HG03039 (cell line): ENCODE results near the gene RAP1GAP2.

Experiments used
- ATAC-seq: cut with Tn5 transposase; IDR thresholded peaks from one replicate; pipeline ENCODE4 v1.9.1; 2021; ENCODE audit warnings: mild to moderate bottlenecking, moderate library complexity; ENCODE audit not compliant: unreplicated experiment

Gene RAP1GAP2

DNA sequence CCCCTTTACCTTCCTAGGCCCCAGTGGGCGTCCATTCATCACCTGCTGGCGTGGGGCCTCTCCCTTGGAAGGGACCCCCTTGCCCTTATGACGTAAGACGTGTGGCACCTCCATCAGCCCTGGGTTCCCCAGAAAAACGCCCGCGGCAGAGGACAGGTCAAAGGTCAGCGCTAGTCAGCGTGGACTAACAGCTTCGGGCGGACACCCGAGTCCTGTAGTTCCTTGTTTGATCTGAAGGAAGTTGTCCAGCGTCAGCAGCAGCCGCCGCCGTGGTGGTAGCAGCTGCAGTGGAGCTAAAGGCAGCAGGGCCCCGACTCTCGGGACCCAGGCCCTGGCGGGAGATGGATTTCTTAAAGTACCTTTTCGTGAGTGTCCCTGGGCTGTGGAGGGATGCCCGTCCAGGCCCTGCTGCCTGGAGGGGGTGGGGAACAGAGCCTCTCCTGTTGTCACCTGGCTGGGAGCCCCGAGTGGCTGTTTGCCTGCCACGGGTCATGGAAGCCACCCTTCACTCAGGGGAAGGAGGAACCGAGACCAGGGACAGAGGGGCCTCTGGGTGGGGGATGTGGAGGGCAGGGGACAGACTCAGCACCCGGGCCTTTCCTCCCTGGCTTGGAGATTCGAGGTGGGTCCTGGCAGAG is 143.6 kb downstream of the RAP1GAP2 start:
- ATAC-seq, result no peak

DNA sequence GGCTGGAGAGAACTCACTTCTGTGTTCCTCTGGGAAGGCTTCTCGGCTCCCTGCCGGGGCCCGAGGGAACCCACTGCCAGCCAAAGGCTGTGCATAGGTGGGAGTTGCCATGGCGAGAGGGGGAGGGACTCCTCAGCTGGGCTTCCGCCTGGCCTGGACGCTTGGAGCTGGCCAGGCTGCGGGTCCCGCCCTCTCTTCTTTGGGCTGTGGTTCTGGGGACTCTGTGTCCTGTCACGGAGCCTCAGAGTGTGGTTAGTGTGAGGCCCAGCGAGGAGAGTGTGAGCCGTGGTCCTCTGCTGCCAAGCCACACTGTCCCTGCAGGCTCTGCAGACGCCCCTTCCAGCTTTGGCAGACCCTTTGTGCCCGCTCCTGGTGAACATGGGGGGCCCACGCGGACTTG is 144.1 kb downstream of the RAP1GAP2 start:
- no peak for ATAC-seq

DNA sequence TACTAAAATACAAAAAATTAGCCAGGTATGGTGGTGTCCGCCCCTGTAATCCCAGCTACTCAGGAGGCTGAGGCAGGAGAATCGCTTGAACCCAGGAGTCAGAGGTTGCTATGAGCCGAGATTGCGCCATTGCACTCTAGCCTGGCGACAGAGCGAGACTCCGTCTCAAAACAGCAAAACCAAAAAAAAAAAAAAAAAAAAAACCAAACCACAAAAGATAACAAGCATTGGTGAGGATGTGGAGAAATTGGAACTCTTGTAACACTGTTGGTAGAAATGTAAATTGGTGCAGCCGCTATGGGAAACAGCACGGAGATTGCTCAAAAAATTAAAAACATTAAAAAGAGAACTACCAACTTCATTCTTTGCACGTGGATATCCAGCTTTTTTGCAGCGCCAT is 147.7 kb downstream of the RAP1GAP2 start:
- ATAC-seq, result no peak

- ATAC-seq, result no peak
Measured at GRCh38 chr17:2945299-2945698, 149.1 kb downstream of the RAP1GAP2 start.

DNA sequence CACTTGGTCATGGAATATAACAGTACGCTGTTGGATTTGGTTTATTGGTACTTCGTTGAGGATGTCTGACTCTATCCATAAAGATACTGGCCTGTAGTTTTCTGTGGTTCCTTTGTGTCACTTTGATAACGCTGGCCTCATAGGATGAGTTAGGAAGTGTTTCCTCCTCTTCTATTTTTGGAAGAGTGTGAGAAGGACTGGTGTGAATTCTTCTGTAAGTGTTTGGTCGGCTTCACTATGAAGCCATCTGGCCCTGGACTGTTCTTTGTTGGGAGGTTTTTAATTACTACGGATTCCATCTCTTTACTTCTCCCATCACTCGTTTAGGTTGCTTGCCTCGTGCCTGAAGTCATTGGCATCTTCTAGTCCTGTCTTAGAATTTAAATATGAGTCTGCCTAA is 149.9 kb downstream of the RAP1GAP2 start:
- no peak for ATAC-seq

DNA sequence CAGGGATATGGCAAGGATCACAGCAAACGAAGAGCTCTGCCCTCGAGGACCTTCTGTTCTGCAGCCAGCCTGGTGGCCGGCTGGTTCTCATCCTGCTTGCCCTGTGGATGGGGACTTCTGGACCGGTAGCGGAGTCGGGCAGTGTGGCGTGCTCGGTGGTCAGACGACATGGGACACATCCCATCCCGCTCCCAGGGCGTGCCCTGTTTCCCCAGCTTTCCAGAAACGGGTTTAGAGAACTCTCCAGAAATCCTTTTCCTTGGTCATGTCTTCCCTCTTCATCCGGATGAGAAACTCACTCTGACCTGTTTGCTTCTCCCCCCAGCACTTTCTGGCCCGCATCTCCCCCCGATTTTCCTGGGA is 151.3 kb downstream of the RAP1GAP2 start:
- no peak for ATAC-seq

DNA sequence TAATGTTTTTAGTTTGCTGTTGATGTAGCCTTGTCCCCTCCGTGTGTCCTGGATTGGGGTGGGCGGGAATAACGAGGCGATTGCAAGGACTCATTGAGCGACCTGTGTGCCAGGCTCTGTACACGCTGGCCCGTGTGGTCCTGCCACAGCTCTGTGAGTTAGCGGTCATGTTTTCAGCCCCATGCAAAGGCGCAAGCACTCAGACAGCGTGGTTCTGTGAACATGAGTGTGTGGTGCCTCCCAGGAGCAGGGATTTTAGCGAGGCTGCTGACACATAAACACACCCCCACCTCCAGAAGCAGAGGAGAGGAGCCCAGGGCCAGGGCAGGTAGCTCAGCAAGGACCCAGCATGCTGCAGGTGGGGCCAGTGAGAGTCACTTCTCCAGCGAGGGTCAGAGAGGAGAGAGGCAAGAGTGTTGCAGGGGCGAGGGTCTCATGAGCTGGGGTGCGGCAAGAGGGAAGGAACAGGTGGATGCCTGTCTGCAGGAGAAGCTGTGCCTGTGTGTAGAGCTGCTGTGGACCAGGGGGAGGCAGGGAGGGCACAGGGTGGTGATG is 151.8 kb downstream of the RAP1GAP2 start:
- no peak for ATAC-seq

DNA sequence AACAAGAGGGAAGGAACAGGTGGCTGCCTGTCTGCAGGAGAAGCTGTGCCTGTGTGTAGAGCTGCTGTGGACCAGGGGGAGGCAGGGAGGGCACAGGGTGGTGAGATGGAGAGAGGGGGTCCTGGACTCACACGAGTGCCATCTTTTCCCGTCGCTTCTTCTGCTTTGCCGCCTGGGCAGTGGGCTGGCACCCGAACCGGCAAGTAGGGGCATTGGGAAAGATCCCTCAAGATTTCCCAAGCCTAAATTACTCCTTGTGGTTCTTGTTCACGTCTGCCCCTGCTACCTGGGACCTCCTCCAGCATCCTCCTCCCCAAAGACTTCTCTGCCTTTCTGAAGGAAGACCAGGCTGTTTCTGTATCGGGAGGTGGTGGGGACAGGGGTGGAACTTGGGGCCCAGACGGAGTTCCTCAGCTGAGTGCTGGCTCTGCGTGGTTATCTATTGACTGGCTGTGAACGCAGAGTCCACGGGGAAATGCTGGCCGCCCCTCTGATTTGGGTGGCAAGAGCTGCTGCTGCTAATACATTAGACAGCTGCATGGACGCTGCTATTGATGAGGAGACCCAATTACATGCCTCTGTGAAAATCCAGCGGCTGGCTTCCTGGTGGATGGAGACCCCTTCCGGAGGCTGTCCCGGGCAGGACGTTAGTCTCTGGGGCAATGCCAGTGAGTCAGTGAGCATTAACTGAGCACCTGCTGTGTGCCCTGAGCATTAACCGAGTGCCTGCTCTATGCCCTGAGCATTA is 152.7 kb downstream of the RAP1GAP2 start:
- no peak for ATAC-seq

DNA sequence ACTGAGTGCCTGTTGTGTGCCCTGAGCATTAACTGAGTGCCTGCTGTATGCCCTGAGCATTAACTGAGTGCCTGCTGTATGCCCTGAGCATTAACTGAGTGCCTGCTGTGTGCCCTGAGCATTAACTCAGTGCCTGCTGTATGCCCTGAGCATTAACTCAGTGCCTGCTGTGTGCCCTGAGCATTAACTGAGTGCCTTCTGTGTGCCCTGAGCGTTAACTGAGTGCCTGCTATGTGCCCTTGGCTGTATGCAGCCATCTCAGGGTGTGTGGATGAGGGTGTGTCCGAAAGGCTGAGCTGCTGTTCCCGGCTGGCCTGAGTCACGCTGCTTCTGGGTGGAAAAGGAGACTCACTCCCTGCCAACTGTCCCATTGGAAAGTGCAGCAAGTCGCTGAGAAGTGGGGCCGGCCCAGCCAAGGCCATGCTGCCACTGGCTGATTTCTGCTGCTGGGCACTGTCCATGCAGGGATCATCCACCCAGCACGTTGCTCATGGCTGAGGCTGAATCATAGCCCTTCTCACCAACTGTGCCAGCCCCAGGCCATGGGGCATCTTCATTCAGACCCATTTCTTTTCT is 153.3 kb downstream of the RAP1GAP2 start:
- ATAC-seq, result no peak

DNA sequence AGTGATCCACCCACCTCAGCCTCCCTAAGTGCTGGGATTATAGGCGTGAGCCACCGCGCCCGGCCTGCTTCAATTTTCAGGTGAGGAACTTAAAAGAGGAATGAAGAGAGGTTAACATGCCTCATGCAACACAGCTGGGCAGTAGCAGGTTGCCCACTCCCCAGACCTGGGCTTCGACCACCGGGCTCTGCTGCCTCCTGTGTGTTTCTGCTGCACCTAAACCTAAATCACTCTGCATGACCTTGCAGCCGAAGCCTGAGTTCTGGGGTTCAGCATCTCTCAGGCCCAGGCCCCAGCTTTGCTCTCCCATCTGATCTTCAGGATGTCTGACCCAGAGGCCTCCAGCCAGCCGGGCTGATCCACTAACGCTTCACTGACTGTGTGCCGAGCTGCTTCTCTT is 154.6 kb downstream of the RAP1GAP2 start:
- no peak for ATAC-seq

DNA sequence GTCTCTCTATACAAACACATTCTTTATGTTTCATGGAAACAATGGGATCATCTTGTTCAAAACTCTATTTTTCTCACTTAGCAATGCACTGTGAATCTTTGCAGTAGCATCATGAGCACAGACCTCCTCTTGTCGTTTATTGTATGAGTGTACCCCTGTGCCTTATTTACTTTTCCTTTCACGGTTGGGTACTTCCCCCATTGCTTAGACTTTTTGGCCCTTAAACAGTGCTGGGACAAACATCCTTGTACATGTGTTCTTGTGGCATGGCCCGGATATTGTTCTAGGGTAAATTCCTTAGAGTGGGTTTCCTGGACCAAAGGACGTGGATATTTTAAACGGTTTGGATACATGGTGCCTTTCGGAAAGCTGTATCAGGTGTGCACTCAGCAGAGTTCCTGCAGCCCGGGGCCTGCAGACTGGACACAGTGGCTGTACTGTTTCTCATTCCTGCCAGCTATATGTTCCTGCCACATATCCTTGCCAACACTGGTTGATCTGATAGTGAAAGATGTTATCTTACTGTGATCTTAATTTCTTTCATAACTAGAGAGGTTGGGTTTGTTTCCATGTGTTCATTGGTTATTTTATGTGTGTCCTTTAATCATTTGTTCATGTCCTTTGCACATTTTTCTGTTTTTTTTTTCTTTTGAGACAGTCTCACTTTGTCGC is 156.1 kb downstream of the RAP1GAP2 start:
- no peak for ATAC-seq

- no peak for ATAC-seq
Measured at GRCh38 chr17:2954898-2955445, 158.7 kb downstream of the RAP1GAP2 start.

DNA sequence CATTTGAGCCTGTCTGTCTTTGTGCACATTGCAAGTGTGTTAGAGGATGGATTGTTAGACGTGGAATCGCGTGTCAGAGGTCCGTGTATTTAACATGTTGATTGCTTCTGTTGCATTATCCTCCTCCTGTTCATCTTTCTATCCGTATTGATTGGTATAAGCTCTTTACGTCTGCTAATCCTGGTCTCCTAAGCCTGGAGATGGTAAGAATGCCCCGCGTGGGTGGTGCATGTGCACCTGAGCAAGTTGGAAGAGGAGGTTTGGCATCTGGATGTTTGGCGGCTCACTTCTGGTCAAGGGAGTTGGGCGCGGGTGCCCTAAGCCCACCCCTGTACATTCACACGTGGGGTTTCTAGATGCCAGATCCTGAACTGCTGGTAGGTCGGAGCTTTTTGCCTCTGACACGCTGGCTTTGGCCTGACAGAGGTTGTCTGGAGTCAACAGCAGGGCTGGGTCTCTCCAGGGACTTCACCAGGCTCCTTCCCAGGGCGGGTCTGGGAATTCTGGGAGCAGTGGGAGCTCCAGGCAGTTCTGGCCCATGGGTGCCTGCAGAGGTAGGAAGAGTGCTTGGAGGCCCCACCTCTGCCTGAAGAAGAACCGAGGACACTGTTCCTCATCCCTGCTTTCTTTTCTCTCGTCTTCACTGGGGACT is 159.8 kb downstream of the RAP1GAP2 start:
- no peak for ATAC-seq

DNA sequence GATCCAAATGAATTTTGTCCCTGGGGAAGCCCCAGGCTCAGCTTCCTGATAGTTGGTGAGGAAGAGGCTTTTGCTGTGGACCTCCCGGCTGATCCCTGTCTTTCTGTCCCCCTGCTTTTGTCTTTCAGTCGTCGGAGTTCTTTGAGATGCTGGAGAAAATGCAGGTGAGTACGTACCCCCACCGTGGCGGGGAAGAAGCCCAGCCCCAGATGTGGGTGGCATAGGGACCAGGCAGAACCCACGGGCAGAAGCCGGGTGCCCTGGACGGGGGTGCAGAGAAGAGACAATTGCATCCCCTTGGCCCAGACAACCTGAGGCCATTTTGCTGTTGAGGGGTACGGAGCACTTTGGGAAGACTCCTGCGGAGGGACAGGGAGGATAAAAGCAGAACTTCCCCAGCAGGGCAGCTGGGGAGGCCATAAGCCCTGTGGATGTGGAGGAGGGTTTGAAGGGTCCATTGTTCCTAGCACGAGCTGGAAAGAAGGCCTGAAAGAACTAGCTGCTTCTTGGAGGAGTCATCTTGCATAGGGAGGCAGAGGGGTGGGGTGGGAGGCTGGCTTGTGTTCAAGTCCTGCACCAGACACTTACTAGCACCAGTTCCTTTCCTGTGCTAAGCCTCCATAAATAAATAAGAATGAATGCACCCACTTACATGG is 161.5 kb downstream of the RAP1GAP2 start:
- no peak for ATAC-seq

- ATAC-seq, result no peak
Measured at GRCh38 chr17:2958706-2959222, 162.5 kb downstream of the RAP1GAP2 start.

GRCh38 chr17:2959371-2960130 is 163.3 kb downstream of the RAP1GAP2 start:
- no peak for ATAC-seq

DNA sequence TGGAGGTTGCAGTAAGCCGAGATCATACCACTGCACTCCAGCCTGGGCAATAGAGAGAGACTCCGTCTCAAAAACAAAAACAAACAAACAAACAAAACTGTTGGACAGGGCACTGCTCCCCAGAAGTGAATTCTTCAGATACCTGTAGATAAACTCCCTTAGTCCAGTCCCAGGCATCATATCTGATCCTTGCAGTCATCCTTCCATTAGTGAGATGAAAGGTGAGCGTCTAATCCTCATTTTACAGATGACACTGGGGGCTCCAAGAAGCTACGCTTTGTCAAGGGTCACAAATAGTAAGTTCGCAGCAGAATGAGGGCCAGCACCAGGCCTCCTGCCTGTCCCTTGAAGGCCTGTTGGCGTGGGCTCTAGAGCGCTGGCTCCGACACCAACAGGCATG is 165.2 kb downstream of the RAP1GAP2 start:
- no peak for ATAC-seq

DNA sequence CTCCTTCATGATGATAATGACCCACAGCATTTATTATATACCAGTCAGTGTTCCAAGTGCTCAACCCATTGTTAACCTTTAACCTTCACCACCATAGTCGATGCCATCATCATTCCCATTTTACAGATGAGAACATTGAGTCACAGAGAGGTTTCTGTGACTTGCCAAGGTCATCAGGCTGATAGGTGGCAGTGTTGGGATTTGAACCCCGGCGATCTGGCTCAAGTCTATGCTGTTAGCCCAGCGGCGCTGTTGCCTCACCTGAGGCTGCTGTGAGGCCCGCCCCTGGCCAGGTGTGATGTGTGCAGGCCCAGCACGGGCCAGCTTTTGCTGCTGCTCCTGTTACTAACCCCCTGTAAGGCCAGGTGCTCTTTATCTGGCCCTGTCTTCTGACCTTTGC is 166.0 kb downstream of the RAP1GAP2 start:
- no peak for ATAC-seq

- ATAC-seq, result no peak
Measured at GRCh38 chr17:2962729-2963128, 166.5 kb downstream of the RAP1GAP2 start.
